ENCODE data around the gene GALNT18. TPM values are rescaled to one million over a fixed set of nuclear protein-coding genes. Genes with fewer than 3 reads are reported as not detected.

GALNT18 gene
- total RNA-seq, 2 experiments from 2014 or later, result 0.69 to 0.71 TPM

GRCh38 chr11:11414996-11415395 lies 206.8 kb downstream of the GALNT18 start:
- POLR2A ChIA-PET, result no interaction called here
- H3K36me3 Mint-ChIP-seq (ENCODE audit: low read depth), result no peaks in the 10 kb centered on the region
- no peak for DNase-seq
- CTCF ChIA-PET, result interaction anchor here (1.0 kb wide), 1 partner anchor 19 kb away, joined by 4 read pairs; no protein-coding TSS in a partner anchor
- peaks cover 10% of the 10 kb centered on the region for H3K4me1 Mint-ChIP-seq
- no peak overlapping the region for H3K27ac Mint-ChIP-seq
- no peak overlapping the region for H3K4me3 Mint-ChIP-seq
- H3K9me3 Mint-ChIP-seq, result no peaks in the 10 kb centered on the region
- peaks cover 14% of the 10 kb centered on the region for H3K27me3 Mint-ChIP-seq

- ChIA-PET POLR2A (no interaction called here), CTCF (no interaction called here)
- no peak for DNase-seq
- Mint-ChIP-seq H3K27me3 (peaks cover 14% of the 10 kb centered on the region), H3K4me3 (no peak overlapping the region), H3K27ac (no peak overlapping the region), H3K4me1 (peaks cover 10% of the 10 kb centered on the region), H3K9me3 (no peaks in the 10 kb centered on the region), H3K36me3 (ENCODE audit: low read depth) (no peaks in the 10 kb centered on the region)
Measured at GRCh38 chr11:11413776-11414175, 208.0 kb downstream of the GALNT18 start.

GRCh38 chr11:11411401-11411985 lies 210.3 kb downstream of the GALNT18 start:
- H3K9me3 Mint-ChIP-seq, result no peaks in the 10 kb centered on the region
- no peak overlapping the region for H3K27ac Mint-ChIP-seq
- POLR2A ChIA-PET, result no interaction called here
- peaks cover 6% of the 10 kb centered on the region for H3K27me3 Mint-ChIP-seq
- H3K36me3 Mint-ChIP-seq (ENCODE audit: low read depth), result no peaks in the 10 kb centered on the region
- peaks cover 4% of the 10 kb centered on the region for H3K4me1 Mint-ChIP-seq
- H3K4me3 Mint-ChIP-seq, result no peak overlapping the region
- CTCF ChIA-PET, result no interaction called here
- no peak for DNase-seq

- peaks cover 2% of the 10 kb centered on the region for H3K27me3 Mint-ChIP-seq
- no peak overlapping the region for H3K4me3 Mint-ChIP-seq
- POLR2A ChIA-PET, result no interaction called here
- H3K9me3 Mint-ChIP-seq, result no peaks in the 10 kb centered on the region
- CTCF ChIA-PET, result no interaction called here
- H3K27ac Mint-ChIP-seq, result no peak overlapping the region
- no peak for DNase-seq
- H3K4me1 Mint-ChIP-seq, result no peaks in the 10 kb centered on the region
- no peaks in the 10 kb centered on the region for H3K36me3 Mint-ChIP-seq (ENCODE audit: low read depth)
Measured at GRCh38 chr11:11409901-11410300, 211.9 kb downstream of the GALNT18 start.

- no peak overlapping the region for H3K27ac Mint-ChIP-seq
- CTCF ChIA-PET, result no interaction called here
- no peaks in the 10 kb centered on the region for H3K36me3 Mint-ChIP-seq (ENCODE audit: low read depth)
- POLR2A ChIA-PET, result no interaction called here
- no peaks in the 10 kb centered on the region for H3K9me3 Mint-ChIP-seq
- H3K4me3 Mint-ChIP-seq, result no peak overlapping the region
- H3K4me1 Mint-ChIP-seq, result no peaks in the 10 kb centered on the region
- DNase-seq, result no peak
- peaks cover 2% of the 10 kb centered on the region for H3K27me3 Mint-ChIP-seq
Measured at GRCh38 chr11:11409224-11409623, 212.6 kb downstream of the GALNT18 start.

GRCh38 chr11:11408436-11409221 lies 213.2 kb downstream of the GALNT18 start:
- POLR2A ChIA-PET, result no interaction called here
- Mint-ChIP-seq H3K4me1 (no peaks in the 10 kb centered on the region), H3K9me3 (no peaks in the 10 kb centered on the region), H3K27ac (no peak overlapping the region), H3K4me3 (no peak overlapping the region), H3K36me3 (ENCODE audit: low read depth) (no peaks in the 10 kb centered on the region), H3K27me3 (no peaks in the 10 kb centered on the region)
- DNase-seq, result no peak
- CTCF ChIA-PET, result no interaction called here

- Mint-ChIP-seq H3K36me3 (ENCODE audit: low read depth) (no peaks in the 10 kb centered on the region), H3K27ac (no peak overlapping the region), H3K27me3 (no peaks in the 10 kb centered on the region), H3K9me3 (no peaks in the 10 kb centered on the region), H3K4me3 (no peak overlapping the region), H3K4me1 (no peaks in the 10 kb centered on the region)
- DNase-seq, result no peak
- ChIA-PET CTCF (interaction anchor here (1.4 kb wide), 1 partner anchor 9 kb away, joined by 3 read pairs; no protein-coding TSS in a partner anchor), POLR2A (no interaction called here)
Measured at GRCh38 chr11:11407763-11408084, 214.1 kb downstream of the GALNT18 start.

GRCh38 chr11:11407065-11407762 lies 214.6 kb downstream of the GALNT18 start:
- Mint-ChIP-seq H3K4me1 (no peaks in the 10 kb centered on the region), H3K36me3 (ENCODE audit: low read depth) (no peaks in the 10 kb centered on the region), H3K27me3 (no peaks in the 10 kb centered on the region), H3K9me3 (no peaks in the 10 kb centered on the region), H3K27ac (no peak overlapping the region), H3K4me3 (no peak overlapping the region)
- POLR2A ChIA-PET, result no interaction called here
- CTCF ChIA-PET, result interaction anchor here (1.4 kb wide), 1 partner anchor 9 kb away, joined by 3 read pairs; no protein-coding TSS in a partner anchor
- no peak for DNase-seq

- ChIA-PET POLR2A (no interaction called here), CTCF (interaction anchor here (1.4 kb wide), 1 partner anchor 10 kb away, joined by 3 read pairs; no protein-coding TSS in a partner anchor)
- no peaks in the 10 kb centered on the region for H3K9me3 Mint-ChIP-seq
- H3K27ac Mint-ChIP-seq, result no peak overlapping the region
- H3K36me3 Mint-ChIP-seq (ENCODE audit: low read depth), result no peaks in the 10 kb centered on the region
- H3K4me1 Mint-ChIP-seq, result no peaks in the 10 kb centered on the region
- no peaks in the 10 kb centered on the region for H3K27me3 Mint-ChIP-seq
- no peak for DNase-seq
- no peak overlapping the region for H3K4me3 Mint-ChIP-seq
Measured at GRCh38 chr11:11406652-11407051, 215.2 kb downstream of the GALNT18 start.

- CTCF ChIA-PET, result interaction anchor here (1.4 kb wide), 1 partner anchor 8 kb away, joined by 3 read pairs; no protein-coding TSS in a partner anchor
- H3K36me3 Mint-ChIP-seq (ENCODE audit: low read depth), result no peaks in the 10 kb centered on the region
- no peak overlapping the region for H3K4me3 Mint-ChIP-seq
- H3K27me3 Mint-ChIP-seq, result no peaks in the 10 kb centered on the region
- H3K4me1 Mint-ChIP-seq, result no peaks in the 10 kb centered on the region
- H3K9me3 Mint-ChIP-seq, result no peaks in the 10 kb centered on the region
- DNase-seq, result no peak
- no peak overlapping the region for H3K27ac Mint-ChIP-seq
- POLR2A ChIA-PET, result no interaction called here
Measured at GRCh38 chr11:11403763-11404725, 217.8 kb downstream of the GALNT18 start.

GRCh38 chr11:11401960-11402535 lies 219.8 kb downstream of the GALNT18 start:
- ChIA-PET CTCF (no interaction called here), POLR2A (no interaction called here)
- H3K27me3 Mint-ChIP-seq, result no peaks in the 10 kb centered on the region
- H3K9me3 Mint-ChIP-seq, result no peaks in the 10 kb centered on the region
- no peak overlapping the region for H3K4me3 Mint-ChIP-seq
- no peak for DNase-seq
- no peak overlapping the region for H3K27ac Mint-ChIP-seq
- H3K4me1 Mint-ChIP-seq, result no peaks in the 10 kb centered on the region
- no peaks in the 10 kb centered on the region for H3K36me3 Mint-ChIP-seq (ENCODE audit: low read depth)

GRCh38 chr11:11400635-11401232 lies 221.1 kb downstream of the GALNT18 start:
- Mint-ChIP-seq H3K4me1 (no peaks in the 10 kb centered on the region), H3K9me3 (no peaks in the 10 kb centered on the region), H3K4me3 (no peak overlapping the region), H3K27ac (no peak overlapping the region), H3K36me3 (ENCODE audit: low read depth) (no peaks in the 10 kb centered on the region), H3K27me3 (no peaks in the 10 kb centered on the region)
- POLR2A ChIA-PET, result no interaction called here
- DNase-seq, result no peak
- CTCF ChIA-PET, result no interaction called here
